ENCODE results near the gene SLC27A1.

SLC27A1 gene

GRCh38 chr19:17522988-17523872, 52.9 kb downstream of the SLC27A1 start (continued):
- TF ChIP-seq PATZ1 (CRISPR knock-in tag; IDR thresholded peaks at IDR 0.05; ENCODE audit: borderline replicate concordance) (no peak), CREB5 (CRISPR knock-in tag; IDR thresholded peaks at IDR 0.05; ENCODE audit: low read depth) (no peak)

- ATAC-seq = no peak
- TF ChIP-seq TSHZ2 (CRISPR knock-in tag; IDR thresholded peaks at IDR 0.05) = no peak
- TF ChIP-seq RARB (CRISPR knock-in tag; IDR thresholded peaks at IDR 0.05) = no peak
- no peak for TF ChIP-seq ISL1 (CRISPR knock-in tag; IDR thresholded peaks at IDR 0.05)
- TF ChIP-seq CREB5 (CRISPR knock-in tag; IDR thresholded peaks at IDR 0.05; ENCODE audit: low read depth) = no peak
- no peak for TF ChIP-seq PATZ1 (CRISPR knock-in tag; IDR thresholded peaks at IDR 0.05; ENCODE audit: borderline replicate concordance)
- TF ChIP-seq ESRRG (CRISPR knock-in tag; IDR thresholded peaks at IDR 0.05) = no peak
- TF ChIP-seq ZNF565 (CRISPR knock-in tag; conservative IDR thresholded peaks at IDR 0.05; ENCODE audit: low read depth) = no peak
- TF ChIP-seq TCF4 (CRISPR knock-in tag; IDR thresholded peaks at IDR 0.05; ENCODE audit: borderline replicate concordance) = no peak
- no peak for TF ChIP-seq SNAI2 (CRISPR knock-in tag; IDR thresholded peaks at IDR 0.05)
- no peak for TF ChIP-seq PPARA (CRISPR knock-in tag; IDR thresholded peaks at IDR 0.05; ENCODE audit: borderline replicate concordance)
- no peak for TF ChIP-seq BACH2 (CRISPR knock-in tag; IDR thresholded peaks at IDR 0.05; ENCODE audit: borderline replicate concordance)
- no peak for TF ChIP-seq ZNF8 (CRISPR knock-in tag; IDR thresholded peaks at IDR 0.05)
These were observed 54.3 kb downstream of the SLC27A1 start for GRCh38 chr19:17524651-17525050.

GRCh38 chr19:17525141-17525540, 54.8 kb downstream of the SLC27A1 start:
- ATAC-seq = no peak
- TF ChIP-seq ARNTL (CRISPR knock-in tag; IDR thresholded peaks at IDR 0.05; ENCODE audit: borderline replicate concordance, low read depth) = no peak
- TF ChIP-seq TCF4 (CRISPR knock-in tag; IDR thresholded peaks at IDR 0.05; ENCODE audit: borderline replicate concordance) = no peak
- no peak for TF ChIP-seq RARB (CRISPR knock-in tag; IDR thresholded peaks at IDR 0.05)
- no peak for TF ChIP-seq GLIS3 (CRISPR knock-in tag; IDR thresholded peaks at IDR 0.05)
- no peak for TF ChIP-seq SNAI2 (CRISPR knock-in tag; IDR thresholded peaks at IDR 0.05)

GRCh38 chr19:17526922-17527321, 56.6 kb downstream of the SLC27A1 start:
- no peak for ATAC-seq
- TF ChIP-seq TCF4 (CRISPR knock-in tag; IDR thresholded peaks at IDR 0.05; ENCODE audit: borderline replicate concordance) = no peak
- TF ChIP-seq SNAI2 (CRISPR knock-in tag; IDR thresholded peaks at IDR 0.05) = no peak
- no peak for TF ChIP-seq TOX (CRISPR knock-in tag; IDR thresholded peaks at IDR 0.05; ENCODE audit: borderline replicate concordance)
- TF ChIP-seq ZFP3 (CRISPR knock-in tag; IDR thresholded peaks at IDR 0.05) = no peak
- no peak for TF ChIP-seq CREB5 (CRISPR knock-in tag; IDR thresholded peaks at IDR 0.05; ENCODE audit: low read depth)
- no peak for TF ChIP-seq GLIS3 (CRISPR knock-in tag; IDR thresholded peaks at IDR 0.05)
- TF ChIP-seq CSDC2 (CRISPR knock-in tag; IDR thresholded peaks at IDR 0.05) = no peak
- no peak for TF ChIP-seq ZNF8 (CRISPR knock-in tag; IDR thresholded peaks at IDR 0.05)
- TF ChIP-seq PPARA (CRISPR knock-in tag; IDR thresholded peaks at IDR 0.05; ENCODE audit: borderline replicate concordance) = no peak
- TF ChIP-seq ESRRG (CRISPR knock-in tag; IDR thresholded peaks at IDR 0.05) = no peak
- TF ChIP-seq BACH2 (CRISPR knock-in tag; IDR thresholded peaks at IDR 0.05; ENCODE audit: borderline replicate concordance) = no peak
- TF ChIP-seq ZC3H10 (CRISPR knock-in tag; IDR thresholded peaks at IDR 0.05) = no peak
- TF ChIP-seq TSHZ2 (CRISPR knock-in tag; IDR thresholded peaks at IDR 0.05) = no peak
- TF ChIP-seq ZNF565 (CRISPR knock-in tag; conservative IDR thresholded peaks at IDR 0.05; ENCODE audit: low read depth) = no peak
- no peak for TF ChIP-seq ZFP30 (CRISPR knock-in tag; IDR thresholded peaks at IDR 0.05)
